GM18507 (cell line): Measurements from ENCODE around the gene FRAT2.

Experiments
- DNase-seq: peaks from one replicate; pipeline ENCODE4 v3.0.0; 2011; ENCODE audit warnings: low read depth; ENCODE audit not compliant: insufficient read length; ENCODE audit errors: extremely low spot score
- FAIRE-seq: peaks from 2 replicates; lab custom pipeline; 2011; peaks lifted over from hg19 to GRCh38; lab: Jason Lieb, UNC

FRAT2 gene

GRCh38 chr10:97328646-97329453, 5.7 kb downstream of the FRAT2 start:
- no peak for DNase-seq
- FAIRE-seq = no peak

- no peak for DNase-seq
- no peak for FAIRE-seq
These were observed 6.9 kb downstream of the FRAT2 start for GRCh38 chr10:97327348-97328294.

GRCh38 chr10:97325754-97326153, 8.8 kb downstream of the FRAT2 start:
- DNase-seq (no peak), FAIRE-seq (no peak)

GRCh38 chr10:97323501-97323900, 11.0 kb downstream of the FRAT2 start:
- DNase-seq (no peak), FAIRE-seq (no peak)

- DNase-seq (no peak), FAIRE-seq (no peak)
These were observed 12.7 kb downstream of the FRAT2 start for GRCh38 chr10:97321804-97322190.

GRCh38 chr10:97321032-97321803, 13.3 kb downstream of the FRAT2 start:
- no peak for FAIRE-seq
- DNase-seq = no peak

- FAIRE-seq (no peak), DNase-seq (no peak)
These were observed 14.0 kb downstream of the FRAT2 start for GRCh38 chr10:97320480-97321031.

GRCh38 chr10:97319671-97320479, 14.7 kb downstream of the FRAT2 start:
- no peak for DNase-seq
- peak; percentile 29 for FAIRE-seq

- peak; percentile 95 for FAIRE-seq
These were observed 15.5 kb downstream of the FRAT2 start, which contains the start of gene FRAT1 for GRCh38 chr10:97318772-97319651. FRAT1 (plus strand) TSS chr10:97319271; CDS start chr10:97319454, 183 bp downstream.

GRCh38 chr10:97314671-97315070, 19.9 kb downstream of the FRAT2 start:
- DNase-seq = no peak
- FAIRE-seq = no peak

More at GRCh38 chr10:97318772-97319651, 15.5 kb downstream of the FRAT2 start, which contains the start of gene FRAT1:
- peak; percentile 64 for DNase-seq

- DNase-seq (no peak), FAIRE-seq (no peak)
These were observed 21.6 kb downstream of the FRAT2 start for GRCh38 chr10:97312897-97313296.

GRCh38 chr10:97311111-97311626, 23.4 kb downstream of the FRAT2 start:
- DNase-seq (no peak), FAIRE-seq (no peak)

- DNase-seq (no peak), FAIRE-seq (no peak)
These were observed 26.4 kb downstream of the FRAT2 start for GRCh38 chr10:97307866-97308780.

- DNase-seq (no peak), FAIRE-seq (no peak)
These were observed 27.1 kb downstream of the FRAT2 start for GRCh38 chr10:97307441-97307840.

- FAIRE-seq (no peak), DNase-seq (no peak)
These were observed 32.3 kb downstream of the FRAT2 start for GRCh38 chr10:97302088-97302791.

GRCh38 chr10:97300980-97301379, 33.5 kb downstream of the FRAT2 start:
- DNase-seq (no peak), FAIRE-seq (no peak)
